Kidney (tissue), 14 donors: ENCODE results near the gene PRKCE. TPM values are rescaled to one million over a fixed set of nuclear protein-coding genes. Genes with fewer than 3 reads are reported as not detected.
"Not testable (repeated sequence)": the region's sequence is repeated elsewhere in the genome, so short reads cannot be mapped to it uniquely, and the experiment has no call there.

ENCODE experiments used
- DNase-seq, 5 donors: peaks; one replicate each; pipeline ENCODE4 v3.0.0-alpha.2; 2013 to 2020
- FAIRE-seq: peaks from 2 replicates; lab custom pipeline; 2012; peaks lifted over from hg19 to GRCh38; lab: Jason Lieb, UNC
- H3K27ac ChIP-seq, 2 donors: one replicate each; pipeline ENCODE4 v1.7.0; 2013; ENCODE audit warnings: low read depth in 2 of 2, low read length in 2 of 2, inconsistent platforms in 1 of 2
- H3K27me3 ChIP-seq: one replicate; pipeline ENCODE4 v1.7.1; 2013; ENCODE audit warnings: low read length, inconsistent platforms; ENCODE audit not compliant: control insufficient read depth, insufficient read depth
- H3K36me3 ChIP-seq, 3 donors: one replicate each; pipeline versions ENCODE4 v1.7.0 to v1.7.1; 2013; ENCODE audit warnings: low read length in 3 of 3, control low read depth in 1 of 3, inconsistent platforms in 1 of 3; ENCODE audit not compliant: insufficient read depth in 3 of 3, control insufficient read depth in 2 of 3
- H3K4me1 ChIP-seq, 3 donors: one replicate each; pipeline versions ENCODE4 v1.7.0 to v1.7.1; 2013; ENCODE audit warnings: low read length in 3 of 3, inconsistent platforms in 1 of 3, low read depth in 1 of 3; ENCODE audit not compliant: control insufficient read depth in 2 of 3, insufficient read depth in 2 of 3
- H3K4me3 ChIP-seq, 3 donors: one replicate each; pipeline versions ENCODE4 v1.7.0 to v1.8.1; 2013; ENCODE audit warnings: low read length in 3 of 3, control low read depth in 1 of 3, inconsistent platforms in 1 of 3
- H3K9ac ChIP-seq, 3 donors: one replicate each; pipeline versions ENCODE4 v1.7.0 to v1.7.1; 2013; ENCODE audit warnings: low read length in 3 of 3, control low read depth in 1 of 3, inconsistent platforms in 1 of 3
- H3K9me3 ChIP-seq, 3 donors: one replicate each; pipeline versions ENCODE4 v1.7.0 to v1.7.1; 2013; ENCODE audit warnings: low read length in 3 of 3, control low read depth in 1 of 3, inconsistent platforms in 1 of 3; ENCODE audit not compliant: control insufficient read depth in 2 of 3, insufficient read depth in 1 of 3
- intact Hi-C: fragments of 100-400 bp; cut with DNase I; formaldehyde crosslinking; loops from one replicate; pipeline ENCODE4 v1.11.1; 2022
- polyA plus RNA-seq: library from polyadenylated mRNA; stranded (reverse); fragments of 350-450 nt; fragmentation: Illumina TruSeq; extraction: RNeasy Lipid Tissue Mini Kit (QIAGEN cat#74804); gene quantifications from one replicate; pipeline ENCODE4 v1.2.3, GENCODE V29; 2014; ENCODE audit warnings: low read depth, low replicate concordance; ENCODE audit not compliant: insufficient read depth
- total RNA-seq: library from RNA; stranded (reverse); fragmentation: NEBNext Ultra II Directional; extraction: Animal tissue kit (Norgen Biotek cat#: 25700); gene quantifications from one replicate; pipeline ENCODE4 v1.2.1, GENCODE V29; 2021
- TF ChIP-seq, protein P1 (sequence below): IDR thresholded peaks from 3 replicates; pipeline ENCODE4 v1.5.1; 2012; ENCODE audit warnings: mild to moderate bottlenecking, moderate library complexity, borderline replicate concordance; ENCODE audit not compliant: insufficient read depth; ENCODE audit errors: extremely low read depth
- donor health status: control.
- donor health status: control.
- donor health status: control.
- donor health status: control.
- donor health status: control.
- donor health status: DM: yes; HTN: yes; CAD: no.
- donor health status: Normal renal cell carcinoma (clear cell type).

The PRKCE gene
- total and polyA plus RNA-seq, 2 donors from 2014 or later = 11.1 to 27.3 TPM

DNA sequence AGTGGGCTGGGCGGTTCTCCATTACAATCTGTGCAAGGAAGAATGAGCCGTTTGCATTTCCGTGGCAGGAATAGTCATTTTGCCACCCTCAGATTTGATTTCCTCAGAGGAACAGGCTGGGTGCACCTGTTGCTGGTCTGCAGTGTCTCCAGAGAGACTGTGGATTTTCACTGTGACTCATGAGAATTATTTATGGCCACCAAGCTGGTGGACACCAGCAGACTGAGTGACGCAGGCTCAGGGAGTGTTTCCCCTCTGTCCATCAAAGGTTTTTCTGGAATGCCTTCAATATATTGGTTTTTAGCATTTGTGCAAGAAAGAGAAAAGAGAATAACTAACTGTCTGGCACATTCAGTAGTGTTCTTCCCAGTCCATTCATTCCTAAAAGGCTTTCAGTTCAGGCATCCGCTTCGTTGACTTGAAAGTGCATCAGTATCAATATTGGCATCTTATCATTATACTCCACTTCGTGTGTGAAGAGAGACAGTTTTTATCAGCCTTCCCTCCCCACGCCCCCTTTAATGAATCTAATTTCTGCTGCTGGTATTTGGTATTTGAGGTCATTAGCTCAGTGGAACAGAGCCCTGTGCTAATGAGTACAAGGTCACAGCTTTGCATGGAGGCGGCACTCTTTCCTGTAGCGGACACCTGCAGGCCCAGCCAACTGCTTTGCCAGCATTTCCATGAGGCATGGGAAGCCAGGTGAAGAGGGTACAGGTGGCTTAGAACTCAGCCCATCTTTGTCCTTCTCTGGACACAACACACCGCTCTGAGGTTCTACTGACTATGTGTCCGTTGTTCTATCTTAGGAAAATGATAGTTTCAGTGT is 39.9 kb downstream of the PRKCE start:
- H3K9me3 ChIP-seq = no peaks in the 10 kb centered on the region
- DNase-seq (peak in 4 of 5 donors; percentile 52 to 72 (median 64)), FAIRE-seq (no peak)
- peak overlapping the region in 1 of 3 donors; percentile 23 for H3K9ac ChIP-seq
- no peaks in the 10 kb centered on the region for H3K36me3 ChIP-seq
- intact Hi-C loops = no loop called here
- H3K27me3 ChIP-seq = no peaks in the 10 kb centered on the region
- peak overlapping the region; percentile 26 to 60 for H3K27ac ChIP-seq
- TF ChIP-seq, protein P1, sequence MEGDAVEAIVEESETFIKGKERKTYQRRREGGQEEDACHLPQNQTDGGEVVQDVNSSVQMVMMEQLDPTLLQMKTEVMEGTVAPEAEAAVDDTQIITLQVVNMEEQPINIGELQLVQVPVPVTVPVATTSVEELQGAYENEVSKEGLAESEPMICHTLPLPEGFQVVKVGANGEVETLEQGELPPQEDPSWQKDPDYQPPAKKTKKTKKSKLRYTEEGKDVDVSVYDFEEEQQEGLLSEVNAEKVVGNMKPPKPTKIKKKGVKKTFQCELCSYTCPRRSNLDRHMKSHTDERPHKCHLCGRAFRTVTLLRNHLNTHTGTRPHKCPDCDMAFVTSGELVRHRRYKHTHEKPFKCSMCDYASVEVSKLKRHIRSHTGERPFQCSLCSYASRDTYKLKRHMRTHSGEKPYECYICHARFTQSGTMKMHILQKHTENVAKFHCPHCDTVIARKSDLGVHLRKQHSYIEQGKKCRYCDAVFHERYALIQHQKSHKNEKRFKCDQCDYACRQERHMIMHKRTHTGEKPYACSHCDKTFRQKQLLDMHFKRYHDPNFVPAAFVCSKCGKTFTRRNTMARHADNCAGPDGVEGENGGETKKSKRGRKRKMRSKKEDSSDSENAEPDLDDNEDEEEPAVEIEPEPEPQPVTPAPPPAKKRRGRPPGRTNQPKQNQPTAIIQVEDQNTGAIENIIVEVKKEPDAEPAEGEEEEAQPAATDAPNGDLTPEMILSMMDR = no peak
- no peak overlapping the region for H3K4me3 ChIP-seq
- H3K4me1 ChIP-seq = peaks cover 0 to 21% (median 6%) of the 10 kb centered on the region in 3 donors

DNA sequence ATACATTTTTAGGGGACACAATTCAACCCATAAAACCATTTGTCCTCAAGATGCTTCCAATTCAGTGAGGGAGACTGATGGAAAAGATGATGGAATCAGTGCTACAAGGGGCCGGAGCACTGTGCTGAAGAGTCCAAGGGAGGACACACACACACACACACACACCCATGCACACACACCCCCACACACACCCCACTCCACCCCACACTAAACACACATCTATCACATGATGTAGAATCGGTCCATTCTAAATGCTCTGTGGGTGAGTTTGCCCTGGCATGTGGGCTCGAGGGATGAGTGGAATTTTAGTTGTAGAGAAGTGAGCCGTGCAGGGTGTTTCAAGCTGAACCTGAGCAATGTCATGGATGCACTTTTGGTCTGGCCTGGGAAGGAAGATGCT is 41.1 kb downstream of the PRKCE start:
- Histone ChIP-seq H3K4me1 (peaks cover 0 to 21% (median 6%) of the 10 kb centered on the region in 3 donors), H3K36me3 (no peaks in the 10 kb centered on the region), H3K9me3 (no peaks in the 10 kb centered on the region), H3K4me3 (no peak overlapping the region), H3K9ac (no peak overlapping the region), H3K27ac (no peak overlapping the region), H3K27me3 (no peaks in the 10 kb centered on the region)
- TF ChIP-seq, protein P1 = no peak
- no peak for DNase-seq
- intact Hi-C loops = no loop called here
- no peak for FAIRE-seq

DNA sequence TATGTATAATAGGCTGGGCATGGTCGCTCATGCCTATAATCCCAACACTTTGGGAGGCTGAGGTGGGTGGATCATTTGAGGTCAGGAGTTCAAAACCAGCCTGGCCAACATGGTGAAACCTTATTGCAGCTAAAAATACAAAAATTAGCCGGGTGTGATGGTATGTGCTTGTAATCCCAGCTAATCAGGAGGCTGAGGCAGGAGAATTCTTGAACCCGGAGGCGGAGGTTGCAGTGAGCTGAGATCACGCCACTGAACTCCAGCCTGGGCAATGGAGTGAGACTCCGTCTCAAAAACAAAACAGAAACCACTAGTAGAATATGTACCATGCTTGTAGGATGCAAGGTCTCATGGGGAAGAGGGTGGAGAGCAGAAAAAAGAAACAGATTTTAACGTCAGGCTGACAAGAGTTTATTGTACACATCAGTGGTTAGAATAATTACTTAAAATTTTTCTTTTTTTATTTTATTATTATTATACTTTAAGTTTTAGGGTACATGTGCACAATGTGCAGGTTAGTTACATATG is 44.1 kb downstream of the PRKCE start:
- H3K27ac ChIP-seq, FAIRE-seq, H3K9ac ChIP-seq, DNase-seq, H3K4me1 ChIP-seq, H3K36me3 ChIP-seq, H3K27me3 ChIP-seq, H3K9me3 ChIP-seq, H3K4me3 ChIP-seq, intact Hi-C loops: not testable (repeated sequence)

DNA sequence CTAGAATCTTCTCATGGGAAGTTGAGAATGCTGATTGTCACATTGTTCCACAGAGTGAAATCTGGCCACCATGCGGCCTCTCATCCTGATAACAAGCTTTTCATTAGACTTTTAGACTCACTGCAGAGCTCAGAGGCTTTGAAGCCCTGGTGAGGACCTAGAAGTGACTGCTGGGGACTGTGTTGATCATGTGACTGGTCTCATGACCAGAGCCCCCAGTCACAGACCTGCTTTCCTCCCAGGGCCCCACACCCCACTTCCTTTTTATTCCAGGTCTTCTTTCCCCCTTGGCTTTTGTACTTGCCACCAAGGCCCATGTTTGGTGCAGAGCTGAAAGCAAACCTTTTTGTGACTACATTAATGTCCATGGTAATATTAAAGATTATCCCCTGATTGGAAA is 45.2 kb downstream of the PRKCE start:
- TF ChIP-seq, protein P1 = no peak
- no peaks in the 10 kb centered on the region for H3K27me3 ChIP-seq
- H3K9me3 ChIP-seq = no peaks in the 10 kb centered on the region
- intact Hi-C loops = no loop called here
- H3K4me1 ChIP-seq = peaks cover 0 to 3% (median 0%) of the 10 kb centered on the region in 3 donors
- no peak for DNase-seq
- no peak overlapping the region for H3K27ac ChIP-seq
- no peak for FAIRE-seq
- H3K9ac ChIP-seq = no peak overlapping the region
- no peak overlapping the region for H3K4me3 ChIP-seq
- no peaks in the 10 kb centered on the region for H3K36me3 ChIP-seq
